HEK293T (cell line): Measurements from ENCODE around the gene SLC7A10.

ENCODE experiments used
- FOXA1 ChIP-seq: fragments of 450-650 bp; IDR thresholded peaks from 2 replicates; pipeline ENCODE4 v1.6.1; 2016; ENCODE audit warnings: mild to moderate bottlenecking
- FOXM1 ChIP-seq: fragments of 450-650 bp; IDR thresholded peaks from 2 replicates; pipeline ENCODE4 v1.6.1; 2017; ENCODE audit warnings: mild to moderate bottlenecking, borderline replicate concordance
- HDGF ChIP-seq: fragments of 450-650 bp; IDR thresholded peaks from 2 replicates; pipeline ENCODE4 v1.6.1; 2017; ENCODE audit warnings: antibody characterized with exemption, borderline replicate concordance
- LEF1 ChIP-seq: fragments of 450-650 bp; IDR thresholded peaks from 2 replicates; pipeline ENCODE4 v1.6.1; 2017; ENCODE audit warnings: mild to moderate bottlenecking, borderline replicate concordance
- TF ChIP-seq, protein P1 (sequence below): fragments of 450-650 bp; IDR thresholded peaks from 2 replicates; pipeline ENCODE4 v1.6.1; 2016

- TF ChIP-seq, protein P1, sequence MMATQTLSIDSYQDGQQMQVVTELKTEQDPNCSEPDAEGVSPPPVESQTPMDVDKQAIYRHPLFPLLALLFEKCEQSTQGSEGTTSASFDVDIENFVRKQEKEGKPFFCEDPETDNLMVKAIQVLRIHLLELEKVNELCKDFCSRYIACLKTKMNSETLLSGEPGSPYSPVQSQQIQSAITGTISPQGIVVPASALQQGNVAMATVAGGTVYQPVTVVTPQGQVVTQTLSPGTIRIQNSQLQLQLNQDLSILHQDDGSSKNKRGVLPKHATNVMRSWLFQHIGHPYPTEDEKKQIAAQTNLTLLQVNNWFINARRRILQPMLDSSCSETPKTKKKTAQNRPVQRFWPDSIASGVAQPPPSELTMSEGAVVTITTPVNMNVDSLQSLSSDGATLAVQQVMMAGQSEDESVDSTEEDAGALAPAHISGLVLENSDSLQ: no peak
- no peak for TF ChIP-seq FOXA1
- TF ChIP-seq HDGF: no peak
- no peak for TF ChIP-seq FOXM1
- TF ChIP-seq LEF1: no peak
These were observed 10.0 kb downstream of the SLC7A10 start for GRCh38 chr19:33215438-33216197.
